Measurements from ENCODE around the gene CCDC34. TPM values are rescaled to one million over a fixed set of nuclear protein-coding genes. Genes with fewer than 3 reads are reported as not detected.
A peak's percentile ranks its signal among the peaks of the same experiment; 100 is the strongest.

CCDC34 gene
- total and polyA plus RNA-seq, 2 experiments from 2014 or later, result 10.1 to 56.0 TPM

DNA sequence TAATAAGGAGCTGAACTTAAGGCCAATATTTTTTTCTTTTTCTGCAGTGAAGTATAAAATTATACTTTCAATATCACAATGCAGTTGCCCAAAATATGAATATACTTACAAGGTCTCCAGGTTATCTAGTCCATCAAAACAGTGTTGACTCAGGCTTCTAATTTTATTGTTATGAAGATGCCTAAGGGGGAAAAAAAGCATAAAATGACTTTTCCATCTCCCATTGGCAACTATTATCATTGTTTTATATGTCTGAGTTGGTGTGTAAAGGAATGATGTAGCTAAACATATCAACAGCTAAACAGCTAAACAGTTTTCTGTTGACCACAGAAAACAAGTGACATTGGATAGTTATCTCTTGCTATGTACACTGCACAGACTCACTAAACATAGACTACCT lies 21.2 kb upstream of the CCDC34 start:
- Mint-ChIP-seq H3K27me3 (ENCODE audit: insufficient read depth, low read depth, poor library complexity) (no peaks in the 10 kb centered on the region), H3K4me3 (no peak overlapping the region), H3K4me1 (peaks cover 26% of the 10 kb centered on the region), H3K27ac (no peak overlapping the region), H3K36me3 (ENCODE audit: low read depth) (peaks cover 37% of the 10 kb centered on the region), H3K9me3 (no peaks in the 10 kb centered on the region)
- Histone ChIP-seq H3K27me3 (ENCODE audit: insufficient read depth) (no peaks in the 10 kb centered on the region), H3K36me3 (ENCODE audit: insufficient read depth) (peaks cover 27% of the 10 kb centered on the region), H4K20me1 (replicated peaks; ENCODE audit: insufficient read depth) (no peaks in the 10 kb centered on the region), H2AFZ (no peak overlapping the region), H3K4me3 (no peak overlapping the region), H3K4me2 (no peak overlapping the region), H3K4me1 (ENCODE audit: insufficient read depth) (peaks cover 29% of the 10 kb centered on the region), H3K9me2 (ENCODE audit: insufficient read depth) (no peaks in the 10 kb centered on the region), H3K27ac (ENCODE audit: low read depth) (no peak overlapping the region), H3F3A (replicated peaks; ENCODE audit: low read depth) (no peaks in the 10 kb centered on the region), H3K79me2 (replicated peaks; ENCODE audit: insufficient read depth) (peaks cover 14% of the 10 kb centered on the region)
- TF ChIP-seq EZH2phosphoT487 (IDR thresholded peaks at IDR 0.05; ENCODE audit: unreplicated experiment) (peak; percentile 32), JUNB (IDR thresholded peaks at IDR 0.05; ENCODE audit: unreplicated experiment) (no peak)
- ATAC-seq (no peak), DNase-seq (ENCODE audit: low spot score) (no peak)

DNA sequence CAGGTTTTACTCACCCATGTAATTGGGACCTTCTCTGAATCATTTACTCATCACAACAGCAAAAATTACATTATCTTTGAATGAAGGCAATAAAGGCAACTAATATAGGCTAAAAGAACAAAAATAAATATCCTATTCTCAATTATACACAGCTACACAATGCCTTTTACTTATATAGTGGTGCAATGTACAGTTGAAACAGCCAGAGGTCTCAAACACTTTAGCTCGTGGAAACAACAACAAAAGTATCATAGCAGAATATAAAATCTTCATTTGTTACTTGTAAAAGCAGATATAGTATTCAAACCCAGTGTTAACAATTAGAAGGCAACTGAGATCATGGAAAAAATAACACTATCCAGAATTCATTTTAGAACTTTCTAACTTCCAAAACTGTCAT lies 20.6 kb upstream of the CCDC34 start:
- Histone ChIP-seq H3K4me3 (no peak overlapping the region), H3K79me2 (replicated peaks; ENCODE audit: insufficient read depth) (peaks cover 8% of the 10 kb centered on the region), H3K36me3 (ENCODE audit: insufficient read depth) (peaks cover 28% of the 10 kb centered on the region), H3F3A (replicated peaks; ENCODE audit: low read depth) (no peaks in the 10 kb centered on the region), H3K4me2 (no peak overlapping the region), H4K20me1 (replicated peaks; ENCODE audit: insufficient read depth) (no peaks in the 10 kb centered on the region), H2AFZ (no peak overlapping the region), H3K27ac (ENCODE audit: low read depth) (no peak overlapping the region), H3K4me1 (ENCODE audit: insufficient read depth) (peaks cover 23% of the 10 kb centered on the region), H3K9me2 (ENCODE audit: insufficient read depth) (no peaks in the 10 kb centered on the region), H3K27me3 (ENCODE audit: insufficient read depth) (no peaks in the 10 kb centered on the region)
- no peak overlapping the region for H3K4me3 Mint-ChIP-seq
- no peak for ATAC-seq
- H3K27ac Mint-ChIP-seq, result no peak overlapping the region
- H3K4me1 Mint-ChIP-seq, result peaks cover 20% of the 10 kb centered on the region
- no peaks in the 10 kb centered on the region for H3K9me3 Mint-ChIP-seq
- H3K36me3 Mint-ChIP-seq (ENCODE audit: low read depth), result peaks cover 39% of the 10 kb centered on the region
- DNase-seq (ENCODE audit: low spot score), result no peak
- no peaks in the 10 kb centered on the region for H3K27me3 Mint-ChIP-seq (ENCODE audit: insufficient read depth, low read depth, poor library complexity)
- TF ChIP-seq ZNF331 (CRISPR knock-in tag; IDR thresholded peaks at IDR 0.05; ENCODE audit: low read depth) (no peak), EZH2phosphoT487 (IDR thresholded peaks at IDR 0.05; ENCODE audit: unreplicated experiment) (no peak), NANOG (IDR thresholded peaks at IDR 0.05; ENCODE audit: borderline replicate concordance) (no peak), EZH2 (IDR thresholded peaks at IDR 0.05; ENCODE audit: low read depth, unreplicated experiment) (no peak), STAT1 (IDR thresholded peaks at IDR 0.05; ENCODE audit: unreplicated experiment) (no peak)
- TF ChIP-seq, protein P1, sequence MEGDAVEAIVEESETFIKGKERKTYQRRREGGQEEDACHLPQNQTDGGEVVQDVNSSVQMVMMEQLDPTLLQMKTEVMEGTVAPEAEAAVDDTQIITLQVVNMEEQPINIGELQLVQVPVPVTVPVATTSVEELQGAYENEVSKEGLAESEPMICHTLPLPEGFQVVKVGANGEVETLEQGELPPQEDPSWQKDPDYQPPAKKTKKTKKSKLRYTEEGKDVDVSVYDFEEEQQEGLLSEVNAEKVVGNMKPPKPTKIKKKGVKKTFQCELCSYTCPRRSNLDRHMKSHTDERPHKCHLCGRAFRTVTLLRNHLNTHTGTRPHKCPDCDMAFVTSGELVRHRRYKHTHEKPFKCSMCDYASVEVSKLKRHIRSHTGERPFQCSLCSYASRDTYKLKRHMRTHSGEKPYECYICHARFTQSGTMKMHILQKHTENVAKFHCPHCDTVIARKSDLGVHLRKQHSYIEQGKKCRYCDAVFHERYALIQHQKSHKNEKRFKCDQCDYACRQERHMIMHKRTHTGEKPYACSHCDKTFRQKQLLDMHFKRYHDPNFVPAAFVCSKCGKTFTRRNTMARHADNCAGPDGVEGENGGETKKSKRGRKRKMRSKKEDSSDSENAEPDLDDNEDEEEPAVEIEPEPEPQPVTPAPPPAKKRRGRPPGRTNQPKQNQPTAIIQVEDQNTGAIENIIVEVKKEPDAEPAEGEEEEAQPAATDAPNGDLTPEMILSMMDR (conservative IDR thresholded peaks at IDR 0.05; ENCODE audit: low read depth in 2 of 2), result no peak
- TF ChIP-seq, protein P2, sequence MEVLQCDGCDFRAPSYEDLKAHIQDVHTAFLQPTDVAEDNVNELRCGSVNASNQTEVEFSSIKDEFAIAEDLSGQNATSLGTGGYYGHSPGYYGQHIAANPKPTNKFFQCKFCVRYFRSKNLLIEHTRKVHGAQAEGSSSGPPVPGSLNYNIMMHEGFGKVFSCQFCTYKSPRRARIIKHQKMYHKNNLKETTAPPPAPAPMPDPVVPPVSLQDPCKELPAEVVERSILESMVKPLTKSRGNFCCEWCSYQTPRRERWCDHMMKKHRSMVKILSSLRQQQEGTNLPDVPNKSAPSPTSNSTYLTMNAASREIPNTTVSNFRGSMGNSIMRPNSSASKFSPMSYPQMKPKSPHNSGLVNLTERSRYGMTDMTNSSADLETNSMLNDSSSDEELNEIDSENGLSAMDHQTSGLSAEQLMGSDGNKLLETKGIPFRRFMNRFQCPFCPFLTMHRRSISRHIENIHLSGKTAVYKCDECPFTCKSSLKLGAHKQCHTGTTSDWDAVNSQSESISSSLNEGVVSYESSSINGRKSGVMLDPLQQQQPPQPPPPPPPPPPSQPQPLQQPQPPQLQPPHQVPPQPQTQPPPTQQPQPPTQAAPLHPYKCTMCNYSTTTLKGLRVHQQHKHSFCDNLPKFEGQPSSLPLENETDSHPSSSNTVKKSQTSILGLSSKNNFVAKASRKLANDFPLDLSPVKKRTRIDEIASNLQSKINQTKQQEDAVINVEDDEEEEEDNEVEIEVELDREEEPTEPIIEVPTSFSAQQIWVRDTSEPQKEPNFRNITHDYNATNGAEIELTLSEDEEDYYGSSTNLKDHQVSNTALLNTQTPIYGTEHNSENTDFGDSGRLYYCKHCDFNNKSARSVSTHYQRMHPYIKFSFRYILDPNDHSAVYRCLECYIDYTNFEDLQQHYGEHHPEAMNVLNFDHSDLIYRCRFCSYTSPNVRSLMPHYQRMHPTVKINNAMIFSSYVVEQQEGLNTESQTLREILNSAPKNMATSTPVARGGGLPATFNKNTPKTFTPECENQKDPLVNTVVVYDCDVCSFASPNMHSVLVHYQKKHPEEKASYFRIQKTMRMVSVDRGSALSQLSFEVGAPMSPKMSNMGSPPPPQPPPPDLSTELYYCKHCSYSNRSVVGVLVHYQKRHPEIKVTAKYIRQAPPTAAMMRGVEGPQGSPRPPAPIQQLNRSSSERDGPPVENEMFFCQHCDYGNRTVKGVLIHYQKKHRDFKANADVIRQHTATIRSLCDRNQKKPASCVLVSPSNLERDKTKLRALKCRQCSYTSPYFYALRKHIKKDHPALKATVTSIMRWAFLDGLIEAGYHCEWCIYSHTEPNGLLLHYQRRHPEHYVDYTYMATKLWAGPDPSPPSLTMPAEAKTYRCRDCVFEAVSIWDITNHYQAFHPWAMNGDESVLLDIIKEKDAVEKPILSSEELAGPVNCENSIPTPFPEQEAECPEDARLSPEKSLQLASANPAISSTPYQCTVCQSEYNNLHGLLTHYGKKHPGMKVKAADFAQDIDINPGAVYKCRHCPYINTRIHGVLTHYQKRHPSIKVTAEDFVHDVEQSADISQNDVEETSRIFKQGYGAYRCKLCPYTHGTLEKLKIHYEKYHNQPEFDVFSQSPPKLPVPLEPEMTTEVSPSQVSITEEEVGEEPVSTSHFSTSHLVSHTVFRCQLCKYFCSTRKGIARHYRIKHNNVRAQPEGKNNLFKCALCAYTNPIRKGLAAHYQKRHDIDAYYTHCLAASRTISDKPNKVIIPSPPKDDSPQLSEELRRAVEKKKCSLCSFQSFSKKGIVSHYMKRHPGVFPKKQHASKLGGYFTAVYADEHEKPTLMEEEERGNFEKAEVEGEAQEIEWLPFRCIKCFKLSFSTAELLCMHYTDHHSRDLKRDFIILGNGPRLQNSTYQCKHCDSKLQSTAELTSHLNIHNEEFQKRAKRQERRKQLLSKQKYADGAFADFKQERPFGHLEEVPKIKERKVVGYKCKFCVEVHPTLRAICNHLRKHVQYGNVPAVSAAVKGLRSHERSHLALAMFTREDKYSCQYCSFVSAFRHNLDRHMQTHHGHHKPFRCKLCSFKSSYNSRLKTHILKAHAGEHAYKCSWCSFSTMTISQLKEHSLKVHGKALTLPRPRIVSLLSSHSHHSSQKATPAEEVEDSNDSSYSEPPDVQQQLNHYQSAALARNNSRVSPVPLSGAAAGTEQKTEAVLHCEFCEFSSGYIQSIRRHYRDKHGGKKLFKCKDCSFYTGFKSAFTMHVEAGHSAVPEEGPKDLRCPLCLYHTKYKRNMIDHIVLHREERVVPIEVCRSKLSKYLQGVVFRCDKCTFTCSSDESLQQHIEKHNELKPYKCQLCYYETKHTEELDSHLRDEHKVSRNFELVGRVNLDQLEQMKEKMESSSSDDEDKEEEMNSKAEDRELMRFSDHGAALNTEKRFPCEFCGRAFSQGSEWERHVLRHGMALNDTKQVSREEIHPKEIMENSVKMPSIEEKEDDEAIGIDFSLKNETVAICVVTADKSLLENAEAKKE (CRISPR knock-in tag; IDR thresholded peaks at IDR 0.05), result no peak
- TF ChIP-seq, protein P3, sequence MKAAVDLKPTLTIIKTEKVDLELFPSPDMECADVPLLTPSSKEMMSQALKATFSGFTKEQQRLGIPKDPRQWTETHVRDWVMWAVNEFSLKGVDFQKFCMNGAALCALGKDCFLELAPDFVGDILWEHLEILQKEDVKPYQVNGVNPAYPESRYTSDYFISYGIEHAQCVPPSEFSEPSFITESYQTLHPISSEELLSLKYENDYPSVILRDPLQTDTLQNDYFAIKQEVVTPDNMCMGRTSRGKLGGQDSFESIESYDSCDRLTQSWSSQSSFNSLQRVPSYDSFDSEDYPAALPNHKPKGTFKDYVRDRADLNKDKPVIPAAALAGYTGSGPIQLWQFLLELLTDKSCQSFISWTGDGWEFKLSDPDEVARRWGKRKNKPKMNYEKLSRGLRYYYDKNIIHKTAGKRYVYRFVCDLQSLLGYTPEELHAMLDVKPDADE (IDR thresholded peaks at IDR 0.05), result no peak
- TF ChIP-seq, protein P4, sequence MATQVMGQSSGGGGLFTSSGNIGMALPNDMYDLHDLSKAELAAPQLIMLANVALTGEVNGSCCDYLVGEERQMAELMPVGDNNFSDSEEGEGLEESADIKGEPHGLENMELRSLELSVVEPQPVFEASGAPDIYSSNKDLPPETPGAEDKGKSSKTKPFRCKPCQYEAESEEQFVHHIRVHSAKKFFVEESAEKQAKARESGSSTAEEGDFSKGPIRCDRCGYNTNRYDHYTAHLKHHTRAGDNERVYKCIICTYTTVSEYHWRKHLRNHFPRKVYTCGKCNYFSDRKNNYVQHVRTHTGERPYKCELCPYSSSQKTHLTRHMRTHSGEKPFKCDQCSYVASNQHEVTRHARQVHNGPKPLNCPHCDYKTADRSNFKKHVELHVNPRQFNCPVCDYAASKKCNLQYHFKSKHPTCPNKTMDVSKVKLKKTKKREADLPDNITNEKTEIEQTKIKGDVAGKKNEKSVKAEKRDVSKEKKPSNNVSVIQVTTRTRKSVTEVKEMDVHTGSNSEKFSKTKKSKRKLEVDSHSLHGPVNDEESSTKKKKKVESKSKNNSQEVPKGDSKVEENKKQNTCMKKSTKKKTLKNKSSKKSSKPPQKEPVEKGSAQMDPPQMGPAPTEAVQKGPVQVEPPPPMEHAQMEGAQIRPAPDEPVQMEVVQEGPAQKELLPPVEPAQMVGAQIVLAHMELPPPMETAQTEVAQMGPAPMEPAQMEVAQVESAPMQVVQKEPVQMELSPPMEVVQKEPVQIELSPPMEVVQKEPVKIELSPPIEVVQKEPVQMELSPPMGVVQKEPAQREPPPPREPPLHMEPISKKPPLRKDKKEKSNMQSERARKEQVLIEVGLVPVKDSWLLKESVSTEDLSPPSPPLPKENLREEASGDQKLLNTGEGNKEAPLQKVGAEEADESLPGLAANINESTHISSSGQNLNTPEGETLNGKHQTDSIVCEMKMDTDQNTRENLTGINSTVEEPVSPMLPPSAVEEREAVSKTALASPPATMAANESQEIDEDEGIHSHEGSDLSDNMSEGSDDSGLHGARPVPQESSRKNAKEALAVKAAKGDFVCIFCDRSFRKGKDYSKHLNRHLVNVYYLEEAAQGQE (IDR thresholded peaks at IDR 0.05; ENCODE audit: unreplicated experiment), result no peak

Measured in GM23338 (cell line).